ENCODE data around the gene TCP10L.

The TCP10L gene

DNA sequence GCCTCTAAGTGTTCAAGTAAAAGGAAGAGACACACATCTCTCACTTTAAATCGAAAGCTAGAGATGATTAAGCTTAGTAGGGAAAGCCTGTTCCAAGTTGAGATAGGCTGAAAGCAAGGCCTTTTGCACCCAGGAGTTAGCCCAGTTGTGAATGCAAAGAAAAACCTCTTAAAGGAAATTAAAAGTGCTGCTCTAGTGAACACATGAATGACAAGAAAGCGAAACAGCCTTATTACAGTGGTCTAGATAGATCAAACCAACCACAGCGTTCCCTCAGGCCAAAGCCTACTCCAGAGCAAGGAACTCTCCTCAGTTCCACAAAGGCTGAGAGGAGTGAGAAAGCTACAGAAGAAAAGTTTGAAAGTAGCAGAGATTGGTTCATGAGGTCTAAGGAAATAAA is 14.9 kb downstream of the TCP10L start:
- H3K9me3 ChIP-seq (replicated peaks; ENCODE audit: insufficient read depth, low read length) = no peaks in the 10 kb centered on the region
- no peak overlapping the region for H3K9ac ChIP-seq (ENCODE audit: low read length)
- H3K4me3 ChIP-seq (ENCODE audit: low read length) = no peak overlapping the region
- DNase-seq = no peak
- no peaks in the 10 kb centered on the region; the same call in 1 of the 2 replicates for H3K4me1 ChIP-seq (ENCODE audit: low read length)
- H4K20me1 ChIP-seq (ENCODE audit: insufficient read depth, low read length) = no peaks in the 10 kb centered on the region
- no peaks in the 10 kb centered on the region for H3K36me3 ChIP-seq (replicated peaks; ENCODE audit: insufficient read depth, low read length)
- H3K4me2 ChIP-seq (ENCODE audit: low read depth, low read length) = no peak overlapping the region
- H3K9me2 ChIP-seq (replicated peaks; ENCODE audit: insufficient read depth, low read length) = no peaks in the 10 kb centered on the region
- peaks cover 9% of the 10 kb centered on the region for H3F3A ChIP-seq (ENCODE audit: insufficient read depth, low read length)
- no peaks in the 10 kb centered on the region for H3K27me3 ChIP-seq (replicated peaks; ENCODE audit: insufficient read depth, low read length)
- no peak overlapping the region for H2AFZ ChIP-seq (ENCODE audit: low read length)
- no peak overlapping the region for H3K27ac ChIP-seq (ENCODE audit: low read length)
- TF ChIP-seq EZH2phosphoT487 (IDR thresholded peaks at IDR 0.05; ENCODE audit: low read length) = no peak
- no peaks in the 10 kb centered on the region for H3K79me2 ChIP-seq (ENCODE audit: low read length)

DNA sequence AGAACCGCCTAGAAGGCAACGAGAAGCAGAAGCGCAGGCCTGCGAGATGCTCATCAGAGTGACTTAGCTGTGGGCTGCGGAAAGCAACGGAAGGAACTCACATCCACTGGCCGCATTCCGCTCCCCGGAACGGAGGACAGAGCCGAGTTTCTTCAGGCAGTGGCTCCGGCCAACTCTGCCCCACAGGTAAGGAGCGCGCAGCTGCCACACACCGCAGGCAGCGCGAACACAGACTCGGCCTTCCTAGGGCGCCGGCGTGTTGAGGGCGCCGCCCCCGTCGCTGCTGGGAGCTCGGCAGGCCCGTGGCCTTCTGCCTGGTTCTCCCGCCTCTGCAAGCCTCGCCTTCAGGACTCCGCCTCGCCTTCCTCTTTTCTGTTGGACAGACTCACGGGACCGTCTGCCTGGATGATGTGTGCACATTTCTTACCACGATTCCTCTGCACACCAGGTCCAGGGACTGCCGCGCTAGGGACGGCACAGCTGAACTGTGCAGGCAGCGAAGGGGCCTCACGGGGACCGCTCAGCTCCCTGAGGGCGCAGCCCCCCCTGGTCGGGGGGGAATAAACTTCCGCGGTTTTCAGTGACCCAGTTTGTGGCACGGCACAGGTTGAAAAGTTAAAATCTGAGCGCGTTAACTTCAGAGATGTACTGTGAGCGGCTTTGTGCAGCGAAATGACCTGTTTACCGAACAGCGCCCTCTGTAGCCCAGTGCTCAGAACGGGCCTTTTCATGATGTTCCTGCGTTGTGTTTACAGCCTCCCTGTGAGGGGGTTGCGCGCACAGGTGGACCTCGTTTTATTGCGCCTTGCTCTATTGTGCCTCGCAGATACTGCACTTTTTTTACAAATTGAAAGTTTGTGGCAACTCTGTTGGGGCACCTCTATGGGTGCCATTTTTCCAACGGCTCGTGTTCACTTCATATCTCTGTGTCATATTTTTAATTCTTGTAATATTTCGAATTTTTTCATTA is 15.8 kb downstream of the TCP10L start:
- Histone ChIP-seq H3K4me1 (ENCODE audit: low read length) (no peaks in the 10 kb centered on the region; the same call in 1 of the 2 replicates), H3K36me3 (replicated peaks; ENCODE audit: insufficient read depth, low read length) (no peaks in the 10 kb centered on the region), H3K9ac (ENCODE audit: low read length) (peak overlapping the region; percentile 41; the same call in 1 of the 2 replicates), H3K4me2 (ENCODE audit: low read depth, low read length) (peak overlapping the region; percentile 86), H2AFZ (ENCODE audit: low read length) (peak overlapping the region; percentile 98), H3K27me3 (replicated peaks; ENCODE audit: insufficient read depth, low read length) (no peaks in the 10 kb centered on the region), H4K20me1 (ENCODE audit: insufficient read depth, low read length) (no peaks in the 10 kb centered on the region), H3K4me3 (ENCODE audit: low read length) (peak overlapping the region; percentile 73), H3F3A (ENCODE audit: insufficient read depth, low read length) (peaks cover 9% of the 10 kb centered on the region), H3K79me2 (ENCODE audit: low read length) (no peaks in the 10 kb centered on the region), H3K27ac (ENCODE audit: low read length) (peak overlapping the region; percentile 38; the same call in 1 of the 2 replicates), H3K9me2 (replicated peaks; ENCODE audit: insufficient read depth, low read length) (no peaks in the 10 kb centered on the region), H3K9me3 (replicated peaks; ENCODE audit: insufficient read depth, low read length) (no peaks in the 10 kb centered on the region)
- TF ChIP-seq, protein P1, sequence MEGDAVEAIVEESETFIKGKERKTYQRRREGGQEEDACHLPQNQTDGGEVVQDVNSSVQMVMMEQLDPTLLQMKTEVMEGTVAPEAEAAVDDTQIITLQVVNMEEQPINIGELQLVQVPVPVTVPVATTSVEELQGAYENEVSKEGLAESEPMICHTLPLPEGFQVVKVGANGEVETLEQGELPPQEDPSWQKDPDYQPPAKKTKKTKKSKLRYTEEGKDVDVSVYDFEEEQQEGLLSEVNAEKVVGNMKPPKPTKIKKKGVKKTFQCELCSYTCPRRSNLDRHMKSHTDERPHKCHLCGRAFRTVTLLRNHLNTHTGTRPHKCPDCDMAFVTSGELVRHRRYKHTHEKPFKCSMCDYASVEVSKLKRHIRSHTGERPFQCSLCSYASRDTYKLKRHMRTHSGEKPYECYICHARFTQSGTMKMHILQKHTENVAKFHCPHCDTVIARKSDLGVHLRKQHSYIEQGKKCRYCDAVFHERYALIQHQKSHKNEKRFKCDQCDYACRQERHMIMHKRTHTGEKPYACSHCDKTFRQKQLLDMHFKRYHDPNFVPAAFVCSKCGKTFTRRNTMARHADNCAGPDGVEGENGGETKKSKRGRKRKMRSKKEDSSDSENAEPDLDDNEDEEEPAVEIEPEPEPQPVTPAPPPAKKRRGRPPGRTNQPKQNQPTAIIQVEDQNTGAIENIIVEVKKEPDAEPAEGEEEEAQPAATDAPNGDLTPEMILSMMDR (IDR thresholded peaks at IDR 0.05; ENCODE audit: low read length) = peak; percentile 93
- no peak for TF ChIP-seq EZH2phosphoT487 (IDR thresholded peaks at IDR 0.05; ENCODE audit: low read length)
- no peak for TF ChIP-seq EZH2 (optimal IDR thresholded peaks at IDR 0.05; ENCODE audit: low read depth, low read length)
- DNase-seq = peak; percentile 89

DNA sequence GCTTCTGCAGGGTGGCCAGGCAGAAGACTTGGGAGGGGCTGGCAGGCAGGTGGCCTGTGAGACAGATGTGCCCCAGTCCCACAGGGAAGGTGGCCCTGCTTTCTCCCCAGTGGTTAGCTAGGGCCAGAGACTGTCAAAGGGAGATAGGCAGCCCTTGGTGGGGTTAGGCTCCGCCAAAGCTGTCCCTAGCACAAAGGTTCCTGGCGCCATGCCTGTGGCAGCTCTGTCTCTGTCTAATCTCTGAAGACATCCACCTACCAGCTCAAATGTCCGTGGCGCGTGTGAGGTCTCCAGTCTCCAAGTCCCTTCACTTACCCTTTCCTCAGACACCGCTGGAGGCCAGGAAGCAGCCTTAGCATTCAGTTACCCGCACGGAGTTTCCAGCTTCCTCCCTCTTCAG is 17.7 kb downstream of the TCP10L start:
- Histone ChIP-seq H3K4me2 (ENCODE audit: low read depth, low read length) (no peak overlapping the region), H3K9me3 (replicated peaks; ENCODE audit: insufficient read depth, low read length) (no peaks in the 10 kb centered on the region), H3F3A (ENCODE audit: insufficient read depth, low read length) (peaks cover 9% of the 10 kb centered on the region), H3K27me3 (replicated peaks; ENCODE audit: insufficient read depth, low read length) (no peaks in the 10 kb centered on the region), H2AFZ (ENCODE audit: low read length) (no peak overlapping the region), H4K20me1 (ENCODE audit: insufficient read depth, low read length) (no peaks in the 10 kb centered on the region), H3K27ac (ENCODE audit: low read length) (no peak overlapping the region), H3K4me1 (ENCODE audit: low read length) (no peaks in the 10 kb centered on the region; the same call in 1 of the 2 replicates), H3K36me3 (replicated peaks; ENCODE audit: insufficient read depth, low read length) (no peaks in the 10 kb centered on the region), H3K9ac (ENCODE audit: low read length) (no peak overlapping the region), H3K9me2 (replicated peaks; ENCODE audit: insufficient read depth, low read length) (no peaks in the 10 kb centered on the region), H3K4me3 (ENCODE audit: low read length) (no peak overlapping the region), H3K79me2 (ENCODE audit: low read length) (no peaks in the 10 kb centered on the region)
- no peak for DNase-seq
- TF ChIP-seq EZH2 (optimal IDR thresholded peaks at IDR 0.05; ENCODE audit: low read depth, low read length) (no peak), EZH2phosphoT487 (IDR thresholded peaks at IDR 0.05; ENCODE audit: low read length) (no peak)
- TF ChIP-seq, protein P1 (IDR thresholded peaks at IDR 0.05; ENCODE audit: low read length) = no peak

Data from MM.1S (cell line).